T47D (cell line): Measurements from ENCODE around the gene PRKCH.

Source experiments
- DNase-seq, 2 experiments: peaks; one replicate each; pipeline versions ENCODE4 v3.0.0 to v3.0.0-alpha.2; 2011 to 2012; ENCODE audit warnings: low read depth in 1 of 2, low spot score in 1 of 2
- JUND ChIP-seq: IDR thresholded peaks from 2 replicates; pipeline ENCODE4 v1.6.1; 2012; ENCODE audit warnings: low read depth
- in situ Hi-C: cut with HindIII; loops from 2 replicates; pipeline ENCODE4 v1.10.0; 2016; ENCODE audit warnings: low sequenced_read_pairs, low pct_unique_long_range_greater_than_20kb

PRKCH gene

DNA sequence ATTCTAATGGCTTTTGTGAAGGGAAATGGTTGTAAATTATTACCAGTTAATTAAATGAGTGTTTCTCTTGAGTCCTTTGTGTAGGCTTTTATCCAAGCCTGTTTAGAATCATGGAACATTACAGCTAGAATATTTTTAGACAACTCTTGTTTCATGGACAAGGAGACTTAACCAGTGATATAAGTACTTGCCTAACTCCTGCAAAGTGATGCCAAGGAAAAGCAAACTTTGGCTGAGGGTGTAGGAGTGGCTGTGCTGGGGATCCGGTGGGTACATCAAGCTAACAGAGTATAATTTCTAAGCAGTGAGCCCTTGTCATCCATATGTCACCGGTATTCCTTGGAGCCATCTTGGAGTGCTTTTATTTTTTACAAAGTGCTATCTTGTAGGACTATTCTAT, 61.5 kb downstream of the PRKCH start:
- no peak for TF ChIP-seq JUND

DNA sequence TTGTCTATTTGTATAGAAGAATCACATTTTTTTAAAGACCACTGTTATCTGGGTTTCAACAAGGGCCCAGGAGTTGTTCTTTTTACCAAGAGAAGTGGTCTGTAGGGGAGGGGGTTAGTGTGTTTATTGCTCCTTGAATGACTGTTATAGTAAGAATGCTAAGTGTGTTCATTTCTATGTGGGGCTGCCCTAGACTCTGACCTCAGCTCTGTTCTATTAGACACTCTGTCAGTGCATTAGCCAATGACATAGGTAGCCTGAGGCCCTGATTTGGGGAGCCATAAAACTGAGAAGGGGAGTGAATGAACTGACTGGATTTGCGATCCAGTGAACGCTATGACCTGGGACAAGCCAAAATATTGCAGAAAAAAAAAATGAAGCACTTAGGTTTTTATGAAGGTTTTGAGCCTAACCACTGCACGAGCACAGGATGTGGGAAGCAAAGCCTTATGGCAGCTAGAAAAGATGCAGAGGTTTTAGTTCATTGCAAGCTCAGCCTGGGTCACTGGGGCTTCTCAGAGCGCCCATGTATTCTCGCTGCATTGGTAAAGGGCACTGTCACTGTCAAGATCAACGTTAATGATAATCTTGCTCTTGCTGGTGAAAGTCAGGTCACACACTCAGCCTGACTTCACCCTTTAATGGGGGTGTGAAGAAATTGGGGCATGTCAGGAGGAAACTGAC, 63.8 kb downstream of the PRKCH start:
- DNase-seq, result no peak
- no peak for TF ChIP-seq JUND
- in situ Hi-C loops, result no loop called here

More for the DNA sequence above, 61.5 kb downstream of the PRKCH start:
- no peak for DNase-seq
- in situ Hi-C loops, result no loop called here

DNA sequence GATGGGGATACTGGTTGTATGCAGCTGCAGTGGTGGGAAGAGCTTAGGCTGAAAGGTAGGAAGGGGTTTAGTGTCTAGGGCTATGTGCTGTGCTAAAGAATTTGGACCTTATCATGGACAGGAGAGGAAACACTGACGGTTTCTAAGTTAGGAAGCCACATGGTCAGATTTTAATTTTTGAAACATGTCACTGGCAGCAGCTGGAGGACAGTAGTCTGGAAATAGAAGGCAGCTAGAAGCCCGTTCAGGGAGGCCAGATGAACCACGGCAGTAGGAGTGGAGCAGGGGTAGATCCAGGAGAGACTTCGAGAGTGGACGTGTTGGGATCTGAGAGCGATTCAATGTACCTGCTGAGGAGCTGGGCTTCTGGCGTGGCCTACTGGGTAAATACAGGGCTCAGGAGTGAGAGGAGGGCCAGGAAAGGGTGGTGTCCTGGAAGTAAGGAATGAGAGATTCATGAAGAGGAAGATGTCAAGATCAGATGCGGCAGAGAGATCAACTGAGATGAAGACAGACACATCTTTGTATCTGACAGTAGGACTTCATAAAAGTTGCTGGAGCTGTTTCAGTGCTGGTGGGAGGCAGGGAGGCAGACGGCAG, 64.9 kb downstream of the PRKCH start:
- TF ChIP-seq JUND, result no peak
- in situ Hi-C loops, result no loop called here
- DNase-seq, result no peak

DNA sequence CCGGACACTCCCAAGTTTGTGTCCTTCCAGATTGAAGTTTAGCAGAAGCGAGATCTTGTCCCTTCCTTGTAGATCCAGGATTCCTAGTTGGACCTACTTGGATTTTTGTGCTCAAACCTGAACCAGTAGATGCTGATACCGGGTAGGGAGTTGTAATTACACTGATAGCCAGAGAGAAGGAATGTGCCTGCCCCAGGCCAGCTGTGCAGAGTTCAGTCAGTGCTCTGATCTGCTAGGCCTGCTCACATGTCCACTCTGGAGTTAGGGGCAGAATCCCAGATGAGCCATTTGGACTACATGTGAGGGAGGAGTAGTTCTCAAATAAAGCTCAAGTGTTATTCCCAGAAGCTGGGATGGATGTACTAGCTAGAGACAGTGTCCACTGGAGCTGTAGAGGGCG, 65.7 kb downstream of the PRKCH start:
- DNase-seq, result no peak
- no peak for TF ChIP-seq JUND
- in situ Hi-C loops, result no loop called here

DNA sequence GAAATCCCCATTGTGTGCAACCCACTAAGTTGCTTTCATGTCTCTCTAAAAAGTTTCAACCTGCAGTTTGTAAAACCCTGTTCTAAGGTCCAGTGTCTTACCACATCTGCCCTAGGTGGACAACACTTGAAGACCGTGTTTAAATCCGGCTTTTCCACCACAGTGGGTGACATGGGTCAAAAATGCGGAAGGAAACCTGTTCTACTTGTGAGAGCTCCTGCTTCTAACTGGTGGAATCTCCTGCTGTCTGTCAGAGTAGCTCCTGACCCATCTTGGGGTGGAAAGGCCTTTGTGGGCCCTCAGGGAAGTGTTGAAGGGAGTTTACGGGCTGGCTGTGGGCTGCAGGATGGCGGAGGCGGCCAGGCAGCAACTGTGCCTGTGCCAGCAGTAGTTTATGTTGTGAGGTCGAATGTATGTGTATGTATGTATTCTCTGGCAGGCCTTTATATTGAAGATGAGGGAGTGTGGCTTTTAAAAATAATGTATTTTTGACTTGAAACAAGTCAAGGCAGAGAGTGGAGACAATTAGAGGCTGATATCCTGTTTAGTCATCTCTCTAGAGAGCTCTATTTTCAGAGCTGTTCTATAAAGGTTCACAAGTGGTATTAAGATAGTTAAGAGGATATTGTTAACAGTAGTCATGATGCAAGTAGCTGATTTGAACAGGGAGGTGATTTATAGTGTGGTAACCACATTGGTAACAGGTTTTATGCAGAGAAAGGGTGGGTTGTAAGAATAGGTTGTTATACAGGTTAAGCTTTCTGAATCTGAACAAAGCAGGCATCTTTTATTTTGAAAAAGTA, 67.0 kb downstream of the PRKCH start:
- in situ Hi-C loops, result no loop called here
- DNase-seq, result peak; percentile 52 to 96
- no peak for TF ChIP-seq JUND

DNA sequence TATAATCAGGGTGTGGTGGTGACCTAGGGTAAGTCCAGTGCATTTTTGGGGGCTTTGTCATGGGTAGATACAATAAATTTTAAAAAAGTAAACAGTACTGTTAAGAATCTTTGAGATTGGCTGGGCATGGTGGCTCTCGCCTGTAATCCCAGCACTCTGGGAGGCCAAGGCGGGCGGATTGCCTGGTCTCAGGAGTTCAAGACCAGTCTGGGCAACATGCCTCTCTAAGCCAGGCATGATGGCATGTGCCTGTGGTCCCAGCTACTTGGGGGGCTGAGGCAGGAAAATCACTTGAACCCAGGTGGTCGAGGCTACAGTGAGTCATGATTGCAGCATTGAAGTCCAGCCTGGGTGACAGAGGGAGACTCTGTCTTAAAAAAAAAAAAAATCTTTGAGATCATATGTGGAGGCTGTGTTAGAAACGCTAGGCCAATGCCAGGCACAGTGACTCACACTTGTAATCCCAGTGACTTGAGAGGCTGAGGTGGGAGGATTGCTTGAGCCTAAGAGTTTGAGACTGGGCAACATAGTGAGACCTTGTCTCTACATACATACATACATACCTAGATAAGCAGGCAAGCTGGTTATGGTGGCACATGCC, 67.7 kb downstream of the PRKCH start:
- no peak for TF ChIP-seq JUND
- in situ Hi-C loops, result no loop called here
- DNase-seq, result no peak

DNA sequence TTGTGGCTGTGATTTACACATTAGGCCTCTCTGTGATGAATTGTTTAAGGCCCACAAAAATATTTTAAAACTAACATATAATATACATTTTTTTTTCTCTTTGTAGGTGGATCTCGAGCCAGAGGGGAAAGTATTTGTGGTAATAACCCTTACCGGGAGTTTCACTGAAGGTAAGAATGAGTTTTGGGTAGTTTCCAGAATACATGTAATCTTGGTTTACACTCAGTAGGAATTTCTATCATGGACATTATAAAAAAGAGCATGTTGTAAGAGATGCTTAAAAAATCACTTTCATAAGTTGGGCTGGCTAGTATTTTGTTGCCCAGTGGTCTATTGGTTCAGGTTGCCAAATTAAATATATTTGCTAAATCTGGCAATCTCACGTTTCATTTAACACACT, 69.7 kb downstream of the PRKCH start:
- in situ Hi-C loops, result no loop called here
- TF ChIP-seq JUND, result no peak
- DNase-seq, result no peak

DNA sequence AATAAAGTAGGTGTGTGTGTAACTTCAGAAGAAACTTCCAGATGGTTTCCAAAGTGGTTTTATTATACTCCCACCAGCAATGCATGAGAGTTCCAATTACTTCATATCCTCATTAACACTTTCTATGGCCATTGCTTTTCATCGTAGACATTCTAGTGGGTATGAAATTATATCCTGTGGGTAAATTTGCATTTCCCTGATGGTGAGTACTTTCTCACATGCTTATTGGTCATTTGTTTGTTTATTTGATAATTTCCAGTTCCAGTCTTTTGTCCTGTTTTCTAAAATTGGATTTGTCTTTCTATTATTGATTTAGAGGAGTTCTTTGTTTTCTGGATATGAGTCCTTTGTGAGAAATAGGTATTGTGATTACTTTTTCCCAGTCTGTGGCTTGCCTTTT, 70.9 kb downstream of the PRKCH start:
- DNase-seq, result no peak
- no peak for TF ChIP-seq JUND
- in situ Hi-C loops, result no loop called here

DNA sequence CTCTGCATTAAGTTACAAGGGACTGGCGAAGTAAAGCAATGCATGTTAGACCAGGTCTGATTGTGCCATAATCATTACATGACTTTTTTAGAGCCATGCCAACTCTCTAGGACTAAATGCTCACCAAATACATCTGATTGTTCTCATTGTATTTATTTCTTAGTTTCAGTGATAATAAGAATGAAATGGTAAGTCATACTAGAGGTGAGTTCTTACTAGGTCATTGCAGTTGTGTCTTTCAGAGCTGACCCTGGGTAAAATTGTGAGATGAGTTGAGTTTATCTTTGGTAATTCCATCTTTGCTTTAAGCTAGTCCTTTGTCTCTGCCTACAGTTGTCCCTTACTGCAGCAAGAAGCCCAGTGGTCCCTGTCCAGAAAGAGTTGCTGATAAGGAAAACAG, 73.2 kb downstream of the PRKCH start:
- in situ Hi-C loops, result no loop called here
- DNase-seq, result no peak
- no peak for TF ChIP-seq JUND

DNA sequence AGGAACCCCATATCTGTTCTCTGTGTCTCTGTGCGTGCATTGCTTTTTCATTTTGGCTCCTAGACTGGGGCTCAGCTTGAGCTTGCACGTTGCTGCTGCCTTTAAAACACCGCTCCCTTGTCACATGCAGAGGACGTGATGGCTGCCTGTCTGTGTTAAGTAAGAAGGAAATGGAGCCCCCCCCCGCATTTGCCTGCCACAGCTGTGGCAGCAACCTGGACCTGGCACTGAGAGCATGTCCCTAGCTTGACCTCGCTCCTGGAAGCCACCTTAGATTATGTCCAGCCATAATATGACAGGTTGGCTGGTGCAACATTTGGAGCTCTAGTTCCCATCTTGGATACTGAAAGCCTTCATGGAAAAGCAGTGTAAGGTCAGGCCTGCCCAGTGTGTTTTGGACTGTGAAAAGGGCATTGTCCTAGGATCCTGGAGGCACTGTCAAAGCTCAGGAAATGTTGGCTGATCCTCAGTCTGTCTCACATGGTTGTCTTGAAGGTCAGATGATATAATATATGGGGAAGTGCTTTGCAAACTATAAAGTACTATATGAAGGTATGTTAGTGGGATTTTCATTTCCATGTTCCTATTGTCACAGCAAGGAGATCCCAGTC, 73.8 kb downstream of the PRKCH start:
- TF ChIP-seq JUND, result no peak
- DNase-seq, result no peak
- in situ Hi-C loops, result no loop called here

DNA sequence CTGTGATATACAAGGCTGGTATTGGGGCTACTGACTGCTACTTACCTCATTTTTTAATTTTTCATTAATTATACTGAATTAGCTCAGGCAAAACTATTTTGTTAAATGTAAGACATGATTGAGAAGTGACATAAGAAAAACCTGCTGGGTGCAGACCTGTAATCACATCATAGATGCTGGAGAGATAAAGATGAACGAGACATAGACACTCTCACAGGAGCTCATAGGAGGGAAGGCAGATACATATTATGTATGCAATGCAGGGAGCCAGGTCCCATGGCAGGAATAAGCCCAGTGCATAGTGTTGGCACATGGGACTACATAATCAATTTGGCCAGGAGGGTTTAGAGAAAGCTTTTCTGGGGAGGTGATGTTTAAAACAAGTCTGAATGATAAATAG, 74.9 kb downstream of the PRKCH start:
- in situ Hi-C loops, result no loop called here
- DNase-seq, result no peak
- TF ChIP-seq JUND, result no peak

DNA sequence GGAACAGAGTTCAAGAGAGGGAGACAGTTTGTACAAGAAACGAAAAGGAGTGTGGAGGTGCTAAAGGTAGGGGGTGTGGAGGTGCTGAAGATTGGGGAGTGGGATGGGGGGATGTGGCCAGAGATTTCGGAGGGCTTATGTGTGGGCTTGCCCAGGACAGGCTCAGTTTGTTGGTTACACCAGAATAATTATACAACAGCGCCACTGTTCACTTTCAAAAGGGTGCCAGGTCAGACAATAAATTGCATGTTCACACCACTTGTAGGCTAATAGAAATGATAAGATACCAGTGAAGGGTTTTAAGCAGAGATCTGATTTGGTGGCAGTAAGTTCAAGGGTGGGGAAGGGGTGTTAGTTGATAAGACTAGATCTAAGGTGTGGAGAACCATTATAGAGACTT, 75.3 kb downstream of the PRKCH start:
- DNase-seq, result no peak
- TF ChIP-seq JUND, result no peak
- in situ Hi-C loops, result no loop called here
